Lung (tissue), 12 donors: ENCODE measurements around the gene APBB1. TPM values are rescaled to one million over a fixed set of nuclear protein-coding genes. Genes with fewer than 3 reads are reported as not detected.
A peak's percentile ranks its signal among the peaks of the same experiment; 100 is the strongest.

ENCODE experiments used
- ATAC-seq: fragments of 200-7000 bp; cut with Tn5 transposase; one replicate; pipeline ENCODE4 v1.9.1; 2020; ENCODE audit warnings: moderate number of reproducible peaks; ENCODE audit not compliant: insufficient read depth, low FRiP score
- DNase-seq, 3 donors: peaks; one replicate each; pipeline ENCODE4 v3.0.0-alpha.2; 2013 to 2017
- H3K27ac ChIP-seq, 2 donors: one replicate each; pipeline ENCODE4 v1.5.1; 2013; ENCODE audit warnings: mild to moderate bottlenecking in 2 of 2, moderate library complexity in 2 of 2, control low read depth in 1 of 2, inconsistent platforms in 1 of 2, low read depth in 1 of 2, low read length in 1 of 2
- H3K27me3 ChIP-seq, 3 donors: one replicate each; pipeline ENCODE4 v1.5.1; 2013; ENCODE audit warnings: low read length in 2 of 3; ENCODE audit not compliant: control insufficient read depth in 3 of 3, insufficient read depth in 3 of 3
- H3K36me3 ChIP-seq, 4 donors: one replicate each; pipeline ENCODE4 v1.5.1; 2013; ENCODE audit warnings: low read length in 4 of 4, mild to moderate bottlenecking in 1 of 4, moderate library complexity in 1 of 4; ENCODE audit not compliant: control insufficient read depth in 4 of 4, insufficient read depth in 4 of 4
- H3K4me1 ChIP-seq, 5 donors: one replicate each; pipeline ENCODE4 v1.5.1; 2013; ENCODE audit warnings: low read length in 5 of 5, mild to moderate bottlenecking in 2 of 5, moderate library complexity in 1 of 5; ENCODE audit not compliant: control insufficient read depth in 5 of 5, insufficient read depth in 5 of 5
- H3K4me3 ChIP-seq: one replicate; pipeline ENCODE4 v1.5.1; 2013; ENCODE audit warnings: mild to moderate bottlenecking, control low read depth, moderate library complexity
- H3K9ac ChIP-seq, 2 donors: one replicate each; pipeline ENCODE4 v1.5.1; 2013; ENCODE audit warnings: low read length in 2 of 2, control low read depth in 1 of 2; ENCODE audit not compliant: insufficient read depth in 1 of 2
- H3K9me3 ChIP-seq, 4 donors: one replicate each; pipeline ENCODE4 v1.5.1; 2013; ENCODE audit warnings: low read length in 3 of 4, mild to moderate bottlenecking in 1 of 4, moderate library complexity in 1 of 4; ENCODE audit not compliant: control insufficient read depth in 4 of 4, insufficient read depth in 3 of 4
- WGBS, 2 donors: extraction: QIAGEN DNeasy Blood & Tissue Kit; methylation state at CpG; one replicate each; pipeline ENCODE4 v1.1.7; 2013; 5-methylcytosine and 5-hydroxymethylcytosine counted together
- polyA plus RNA-seq, 2 donors: library from polyadenylated mRNA; stranded (reverse); fragments of 200-250 nt; gene quantifications; one replicate each; pipeline ENCODE4 v1.2.1, GENCODE V29; 2013
- total RNA-seq, 2 donors: library from RNA; depleted of rRNA in 1 of 2; stranded (reverse); fragments of >200 nt in 1 of 2; gene quantifications; one replicate each; pipeline ENCODE4 v1.2.1, GENCODE V29; 2014 to 2021
- TF ChIP-seq, protein P1 (sequence below): IDR thresholded peaks from 2 replicates; pipeline ENCODE4 v1.5.1; 2012; ENCODE audit warnings: mild to moderate bottlenecking; ENCODE audit errors: control extremely low read depth, extremely low read depth
- donor health status: control.
- donor health status: control.
- donor health status: Bipolar disorder and iron deficiency.
- donor health status: healthy.
- donor health status: DM: yes; HTN: yes; CAD: no.

The APBB1 gene
- total and polyA plus RNA-seq, 4 donors, result 18.8 to 42.0 (median 30.6) TPM

- no peaks in the 10 kb centered on the region for H3K36me3 ChIP-seq
- peak in 1 of 3 donors; percentile 20 for DNase-seq
- peak overlapping the region in 1 of 2 donors; percentile 98 for H3K27ac ChIP-seq
- 39 to 58% methylated on average over 7 of the region's 7 CpGs for WGBS, 2 donors
- peaks cover 0 to 17% (median 3%) of the 10 kb centered on the region in 5 donors for H3K4me1 ChIP-seq
- TF ChIP-seq, protein P1, sequence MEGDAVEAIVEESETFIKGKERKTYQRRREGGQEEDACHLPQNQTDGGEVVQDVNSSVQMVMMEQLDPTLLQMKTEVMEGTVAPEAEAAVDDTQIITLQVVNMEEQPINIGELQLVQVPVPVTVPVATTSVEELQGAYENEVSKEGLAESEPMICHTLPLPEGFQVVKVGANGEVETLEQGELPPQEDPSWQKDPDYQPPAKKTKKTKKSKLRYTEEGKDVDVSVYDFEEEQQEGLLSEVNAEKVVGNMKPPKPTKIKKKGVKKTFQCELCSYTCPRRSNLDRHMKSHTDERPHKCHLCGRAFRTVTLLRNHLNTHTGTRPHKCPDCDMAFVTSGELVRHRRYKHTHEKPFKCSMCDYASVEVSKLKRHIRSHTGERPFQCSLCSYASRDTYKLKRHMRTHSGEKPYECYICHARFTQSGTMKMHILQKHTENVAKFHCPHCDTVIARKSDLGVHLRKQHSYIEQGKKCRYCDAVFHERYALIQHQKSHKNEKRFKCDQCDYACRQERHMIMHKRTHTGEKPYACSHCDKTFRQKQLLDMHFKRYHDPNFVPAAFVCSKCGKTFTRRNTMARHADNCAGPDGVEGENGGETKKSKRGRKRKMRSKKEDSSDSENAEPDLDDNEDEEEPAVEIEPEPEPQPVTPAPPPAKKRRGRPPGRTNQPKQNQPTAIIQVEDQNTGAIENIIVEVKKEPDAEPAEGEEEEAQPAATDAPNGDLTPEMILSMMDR, result no peak
- peak overlapping the region; percentile 89 for H3K4me3 ChIP-seq
- H3K9ac ChIP-seq, result peak overlapping the region in 1 of 2 donors; percentile 54
- no peaks in the 10 kb centered on the region for H3K9me3 ChIP-seq
- H3K27me3 ChIP-seq, result peaks cover 0 to 3% (median 0%) of the 10 kb centered on the region in 3 donors
- no peak for ATAC-seq
These were observed 862 bp downstream of the APBB1 start for GRCh38 chr11:6417907-6418556.

DNA sequence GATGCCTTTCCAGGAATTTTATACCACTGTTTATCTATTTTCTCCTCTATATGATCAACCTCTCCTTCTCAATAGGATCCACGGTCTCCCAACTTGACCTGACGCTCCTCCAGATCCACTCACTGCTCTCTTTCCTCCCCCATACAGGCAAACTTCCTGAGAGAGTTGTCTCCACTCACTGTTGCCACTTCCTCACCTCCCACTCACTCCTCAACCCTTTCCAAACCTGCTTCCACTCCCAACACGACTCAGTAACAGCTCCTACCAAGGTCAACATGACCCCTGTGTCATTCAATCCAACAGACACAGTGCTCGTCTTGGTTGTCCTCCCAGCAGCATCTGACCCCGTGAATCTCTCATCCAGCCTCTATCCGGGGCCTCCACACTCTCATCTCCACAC, 3.1 kb downstream of the APBB1 start:
- no peak for DNase-seq
- no peak for ATAC-seq
- Histone ChIP-seq H3K4me1 (peaks cover 0 to 17% (median 3%) of the 10 kb centered on the region in 5 donors), H3K9ac (no peak overlapping the region), H3K27me3 (no peaks in the 10 kb centered on the region), H3K4me3 (no peak overlapping the region), H3K27ac (no peak overlapping the region), H3K36me3 (peaks cover 0 to 3% (median 0%) of the 10 kb centered on the region in 4 donors), H3K9me3 (no peaks in the 10 kb centered on the region)
- WGBS, 2 donors, result 80 to 91% methylated on average over 6 of the region's 6 CpGs
- TF ChIP-seq, protein P1, result no peak

DNA sequence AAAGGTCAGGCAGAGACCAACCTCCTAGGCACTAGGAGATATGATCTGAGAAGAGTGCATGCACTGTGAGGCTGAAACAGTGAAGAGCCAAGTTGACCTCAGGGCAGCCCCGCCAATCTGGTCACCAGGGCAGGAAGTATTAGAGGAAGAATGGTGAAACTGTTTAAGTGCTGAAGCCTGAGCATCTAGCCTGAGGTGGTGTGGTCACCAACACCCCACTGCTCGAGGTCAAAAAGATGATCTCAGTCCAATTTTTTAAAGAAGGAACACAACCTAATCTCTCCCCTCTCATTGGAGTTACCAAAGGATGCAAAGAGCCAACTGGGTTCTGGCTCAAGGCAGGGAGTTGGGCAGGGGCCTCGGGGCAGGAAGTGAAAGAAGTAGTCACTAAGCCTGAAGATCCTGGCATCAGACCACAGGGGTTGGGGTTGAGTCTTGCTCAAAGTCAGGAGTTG, 4.0 kb downstream of the APBB1 start:
- Histone ChIP-seq H3K9ac (no peak overlapping the region), H3K27me3 (no peaks in the 10 kb centered on the region), H3K27ac (no peak overlapping the region), H3K36me3 (peaks cover 0 to 9% (median 2%) of the 10 kb centered on the region in 4 donors), H3K4me1 (peaks cover 0 to 15% (median 3%) of the 10 kb centered on the region in 5 donors), H3K9me3 (no peaks in the 10 kb centered on the region), H3K4me3 (no peak overlapping the region)
- DNase-seq (no peak), ATAC-seq (no peak)
- WGBS, 2 donors, result 37 to 64% methylated on average over 3 of the region's 3 CpGs
- TF ChIP-seq, protein P1, result no peak
